Erythroblast (primary cell): ENCODE results near the gene CMSS1.

Source experiments
- GATA1 ChIP-seq: IDR thresholded peaks from 2 replicates; pipeline ENCODE4 v1.6.1; 2011; ENCODE audit warnings: low read depth, mild to moderate bottlenecking, control low read depth, low read length, moderate library complexity
- POLR2A ChIP-seq: IDR thresholded peaks from 2 replicates; pipeline ENCODE4 v1.6.1; 2011; ENCODE audit warnings: mild to moderate bottlenecking, low read length

DNA sequence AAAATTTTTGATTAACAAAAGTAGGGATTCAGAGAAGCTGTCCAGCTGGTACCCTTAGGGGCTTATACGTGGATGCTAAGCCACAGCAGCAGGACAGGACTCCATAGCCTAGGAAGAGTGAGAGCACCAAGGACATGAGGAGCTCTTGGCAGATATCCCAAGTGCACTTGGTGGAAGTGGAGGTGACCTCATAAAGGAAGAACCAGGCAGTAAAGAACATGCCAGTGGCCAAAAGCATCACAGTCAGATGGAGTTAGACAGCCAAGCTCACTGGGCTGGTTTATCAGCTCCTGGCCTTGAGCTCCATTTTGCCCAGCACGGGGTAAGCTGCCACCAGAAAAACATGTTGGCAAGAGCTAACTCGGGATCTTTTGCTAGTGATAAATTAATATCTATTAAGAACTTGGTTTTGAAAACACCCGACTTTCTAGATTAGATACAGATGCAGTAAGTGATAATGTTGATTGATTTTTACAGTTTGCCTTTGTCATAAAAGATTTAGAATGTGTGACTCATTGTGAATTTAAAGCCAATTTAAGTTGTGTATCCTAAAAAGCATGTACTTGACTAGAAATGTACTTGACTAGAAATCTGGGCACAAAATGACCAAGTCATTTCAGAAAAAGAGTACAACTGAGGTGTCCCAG is 108.0 kb downstream of the CMSS1 start:
- TF ChIP-seq POLR2A, result no peak
- no peak for TF ChIP-seq GATA1
